Activated CD8-positive, alpha-beta memory T cell treated with anti-CD3 and anti-CD28 coated beads for 36 hours (primary cell): ENCODE measurements around the gene XKR3. TPM values are rescaled to one million over a fixed set of nuclear protein-coding genes. Genes with fewer than 3 reads are reported as not detected.
"Not testable (repeated sequence)": the region's sequence is repeated elsewhere in the genome, so short reads cannot be mapped to it uniquely, and the experiment has no call there.

Source experiments
- CTCF ChIA-PET: fragments of 350-600 bp; sonication (Branson Sonifier 250); formaldehyde crosslinking; loops from one replicate; lab custom pipeline; 2021; ENCODE audit warnings: antibody characterized with exemption; lab: Charles Lee
- POLR2A ChIA-PET: fragments of 350-600 bp; sonication (Branson Sonifier 250); formaldehyde crosslinking; loops from one replicate; lab custom pipeline; 2021; ENCODE audit warnings: antibody characterized with exemption; lab: Charles Lee
- total RNA-seq, 2 experiments: library from RNA; stranded (reverse); gene quantifications; one replicate each; pipeline ENCODE4 v1.2.3, GENCODE V29; 2021

The XKR3 gene
- total RNA-seq = not detected

- POLR2A ChIA-PET = no interaction called here
- CTCF ChIA-PET = no interaction called here
Observed at GRCh38 chr22:16824716-16825687, at the start of gene XKR3. Gene XKR3 (minus strand): TSS chr22:16825411. CDS start chr22:16808073, 17,338 bp downstream.

- POLR2A ChIA-PET, CTCF ChIA-PET: not testable (repeated sequence)
Observed at GRCh38 chr22:16869640-16870039, 44.4 kb upstream of the XKR3 start.

- CTCF ChIA-PET = no interaction called here
- POLR2A ChIA-PET = no interaction called here
Observed at GRCh38 chr22:16866167-16866566, 41.0 kb upstream of the XKR3 start.

- CTCF ChIA-PET, POLR2A ChIA-PET: not testable (repeated sequence)
Observed at GRCh38 chr22:16856851-16857250, 31.6 kb upstream of the XKR3 start.

GRCh38 chr22:16854631-16855030, 29.4 kb upstream of the XKR3 start:
- ChIA-PET POLR2A (no interaction called here), CTCF (no interaction called here)

GRCh38 chr22:16851268-16851996, 26.2 kb upstream of the XKR3 start:
- POLR2A ChIA-PET, CTCF ChIA-PET: not testable (repeated sequence)

- ChIA-PET CTCF (no interaction called here), POLR2A (no interaction called here)
Observed at GRCh38 chr22:16847271-16847670, 22.1 kb upstream of the XKR3 start.

- CTCF ChIA-PET = no interaction called here
- POLR2A ChIA-PET = no interaction called here
Observed at GRCh38 chr22:16845881-16846280, 20.7 kb upstream of the XKR3 start.

GRCh38 chr22:16845465-16845864, 20.3 kb upstream of the XKR3 start:
- CTCF ChIA-PET = no interaction called here
- POLR2A ChIA-PET = no interaction called here

GRCh38 chr22:16844529-16844928, 19.3 kb upstream of the XKR3 start:
- ChIA-PET POLR2A (no interaction called here), CTCF (no interaction called here)

- ChIA-PET POLR2A (no interaction called here), CTCF (no interaction called here)
Observed at GRCh38 chr22:16838073-16838472, 12.9 kb upstream of the XKR3 start.

GRCh38 chr22:16834971-16835370, 9.8 kb upstream of the XKR3 start:
- POLR2A ChIA-PET = no interaction called here
- CTCF ChIA-PET = no interaction called here

- CTCF ChIA-PET = no interaction called here
Observed at GRCh38 chr22:16831257-16831656, 6.0 kb upstream of the XKR3 start.

GRCh38 chr22:16829985-16830384, 4.8 kb upstream of the XKR3 start:
- CTCF ChIA-PET = no interaction called here
- POLR2A ChIA-PET = no interaction called here

More at GRCh38 chr22:16831257-16831656, 6.0 kb upstream of the XKR3 start:
- POLR2A ChIA-PET = no interaction called here

- POLR2A ChIA-PET = no interaction called here
- CTCF ChIA-PET = no interaction called here
Observed at GRCh38 chr22:16828876-16829275, 3.7 kb upstream of the XKR3 start.

- ChIA-PET CTCF (no interaction called here), POLR2A (no interaction called here)
Observed at GRCh38 chr22:16827506-16827905, 2.3 kb upstream of the XKR3 start.

GRCh38 chr22:16819249-16819648, 6.0 kb downstream of the XKR3 start:
- ChIA-PET POLR2A (no interaction called here), CTCF (no interaction called here)

GRCh38 chr22:16818538-16818937, 6.7 kb downstream of the XKR3 start:
- POLR2A ChIA-PET = no interaction called here
- CTCF ChIA-PET = no interaction called here

- CTCF ChIA-PET = no interaction called here
- POLR2A ChIA-PET = no interaction called here
Observed at GRCh38 chr22:16815073-16815472, 10.1 kb downstream of the XKR3 start.

GRCh38 chr22:16810188-16810802, 14.9 kb downstream of the XKR3 start:
- ChIA-PET POLR2A (no interaction called here), CTCF (no interaction called here)
